Loucy (cell line): ENCODE data around the gene SERINC4.
"Not testable (repeated sequence)": the region's sequence is repeated elsewhere in the genome, so short reads cannot be mapped to it uniquely, and the experiment has no call there.

Experiments used
- CTCF ChIP-seq: fragments of 200-600 bp; sonication (generic); conservative IDR thresholded peaks from 2 replicates; pipeline ENCODE4 v1.5.1; 2014; ENCODE audit warnings: mild to moderate bottlenecking, antibody characterized with exemption, low read length
- EZH2phosphoT487 ChIP-seq: fragments of 200-600 bp; IDR thresholded peaks from 2 replicates; pipeline ENCODE4 v1.6.1; 2018; ENCODE audit warnings: antibody characterized with exemption, mild to moderate bottlenecking, moderate library complexity, borderline replicate concordance

- not testable (repeated sequence) for TF ChIP-seq EZH2phosphoT487, CTCF
Measured at GRCh38 chr15:43746903-43747309, 53.1 kb downstream of the SERINC4 start.
